ENCODE data around the gene SMARCC1. TPM values are rescaled to one million over a fixed set of nuclear protein-coding genes. Genes with fewer than 3 reads are reported as not detected.

Gene SMARCC1
- total RNA-seq, 1 donor from 2014 or later: 73.4 TPM

- H3K4me3 ChIP-seq (ENCODE audit: low read depth, low read length): no peak overlapping the region
- TF ChIP-seq, protein P1, sequence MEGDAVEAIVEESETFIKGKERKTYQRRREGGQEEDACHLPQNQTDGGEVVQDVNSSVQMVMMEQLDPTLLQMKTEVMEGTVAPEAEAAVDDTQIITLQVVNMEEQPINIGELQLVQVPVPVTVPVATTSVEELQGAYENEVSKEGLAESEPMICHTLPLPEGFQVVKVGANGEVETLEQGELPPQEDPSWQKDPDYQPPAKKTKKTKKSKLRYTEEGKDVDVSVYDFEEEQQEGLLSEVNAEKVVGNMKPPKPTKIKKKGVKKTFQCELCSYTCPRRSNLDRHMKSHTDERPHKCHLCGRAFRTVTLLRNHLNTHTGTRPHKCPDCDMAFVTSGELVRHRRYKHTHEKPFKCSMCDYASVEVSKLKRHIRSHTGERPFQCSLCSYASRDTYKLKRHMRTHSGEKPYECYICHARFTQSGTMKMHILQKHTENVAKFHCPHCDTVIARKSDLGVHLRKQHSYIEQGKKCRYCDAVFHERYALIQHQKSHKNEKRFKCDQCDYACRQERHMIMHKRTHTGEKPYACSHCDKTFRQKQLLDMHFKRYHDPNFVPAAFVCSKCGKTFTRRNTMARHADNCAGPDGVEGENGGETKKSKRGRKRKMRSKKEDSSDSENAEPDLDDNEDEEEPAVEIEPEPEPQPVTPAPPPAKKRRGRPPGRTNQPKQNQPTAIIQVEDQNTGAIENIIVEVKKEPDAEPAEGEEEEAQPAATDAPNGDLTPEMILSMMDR (conservative IDR thresholded peaks at IDR 0.05; ENCODE audit: low read depth, low read length): no peak
- DNase-seq (ENCODE audit: low read depth): no peak
Observed at GRCh38 chr3:47611576-47611975, 170.1 kb downstream of the SMARCC1 start.

DNA sequence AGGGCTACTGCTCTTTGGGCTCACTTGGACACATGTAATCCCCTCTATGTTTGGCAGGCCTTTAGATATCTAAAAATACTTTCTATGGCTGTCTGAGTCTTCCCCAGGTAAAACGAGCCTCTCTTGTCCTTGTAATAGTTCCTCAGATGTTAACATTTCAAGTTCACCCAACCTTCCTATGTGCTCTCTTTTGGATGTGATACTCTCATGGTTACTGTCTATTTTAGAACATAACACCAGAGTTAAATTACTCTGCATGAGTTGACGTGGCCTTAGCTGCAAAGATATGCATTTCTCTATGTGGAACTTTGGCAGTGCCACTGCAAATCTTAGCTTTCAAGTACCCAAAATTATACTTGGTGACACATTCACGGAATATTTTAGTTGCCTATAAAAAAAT lies 171.1 kb downstream of the SMARCC1 start:
- DNase-seq (ENCODE audit: low read depth): no peak
- TF ChIP-seq, protein P1 (conservative IDR thresholded peaks at IDR 0.05; ENCODE audit: low read depth, low read length): no peak

DNA sequence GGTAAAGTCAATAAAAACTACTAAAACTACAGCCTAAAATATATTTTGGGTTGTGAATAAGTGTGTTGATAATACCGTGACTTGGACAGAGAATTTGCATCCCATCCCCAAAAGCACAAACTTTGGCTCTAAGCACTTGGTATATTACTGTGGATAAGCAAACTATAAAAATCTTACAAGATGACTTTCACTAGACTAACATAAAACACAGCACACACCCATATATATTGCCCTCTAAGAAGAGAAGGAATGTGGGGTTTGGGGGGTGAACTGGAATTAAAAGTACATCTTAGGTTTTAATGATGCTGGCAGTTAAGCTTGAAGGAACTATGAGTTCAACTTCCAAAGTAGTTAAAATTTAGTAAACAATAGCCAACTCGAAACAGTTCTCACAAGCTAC lies 174.4 kb downstream of the SMARCC1 start:
- no peak overlapping the region for H3K4me3 ChIP-seq (ENCODE audit: low read depth, low read length)
- TF ChIP-seq, protein P1 (conservative IDR thresholded peaks at IDR 0.05; ENCODE audit: low read depth, low read length): no peak
- DNase-seq (ENCODE audit: low read depth): no peak

More for the DNA sequence above, 171.1 kb downstream of the SMARCC1 start:
- H3K4me3 ChIP-seq (ENCODE audit: low read depth, low read length): no peak overlapping the region

DNA sequence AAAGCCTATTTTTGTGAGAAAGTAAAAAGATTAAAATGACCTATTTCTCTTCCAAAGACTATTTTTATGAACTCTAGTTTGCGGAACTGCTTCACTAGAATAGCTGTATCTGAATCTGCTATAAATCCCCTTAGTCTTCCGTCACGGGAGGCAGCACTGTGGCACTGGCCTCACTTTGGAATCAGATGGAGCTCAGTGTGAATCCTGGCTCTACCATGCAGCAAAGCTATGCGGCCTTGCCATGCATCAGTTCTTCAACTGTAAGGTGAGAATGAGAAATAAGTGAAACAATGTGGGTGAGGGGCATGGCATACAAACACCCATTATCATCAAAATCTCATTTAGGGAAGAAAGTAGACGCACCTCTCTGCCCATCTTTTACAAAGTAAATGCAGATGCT lies 175.5 kb downstream of the SMARCC1 start:
- TF ChIP-seq, protein P1 (conservative IDR thresholded peaks at IDR 0.05; ENCODE audit: low read depth, low read length): no peak
- DNase-seq (ENCODE audit: low read depth): no peak
- no peak overlapping the region for H3K4me3 ChIP-seq (ENCODE audit: low read depth, low read length)

GRCh38 chr3:47605652-47606051 lies 176.0 kb downstream of the SMARCC1 start:
- DNase-seq (ENCODE audit: low read depth): no peak

GRCh38 chr3:47604145-47604544 lies 177.5 kb downstream of the SMARCC1 start:
- H3K4me3 ChIP-seq (ENCODE audit: low read depth, low read length): no peak overlapping the region
- DNase-seq (ENCODE audit: low read depth): no peak
- TF ChIP-seq, protein P1 (conservative IDR thresholded peaks at IDR 0.05; ENCODE audit: low read depth, low read length): no peak

More at GRCh38 chr3:47605652-47606051, 176.0 kb downstream of the SMARCC1 start:
- H3K4me3 ChIP-seq (ENCODE audit: low read depth, low read length): no peak overlapping the region
- TF ChIP-seq, protein P1 (conservative IDR thresholded peaks at IDR 0.05; ENCODE audit: low read depth, low read length): no peak

DNA sequence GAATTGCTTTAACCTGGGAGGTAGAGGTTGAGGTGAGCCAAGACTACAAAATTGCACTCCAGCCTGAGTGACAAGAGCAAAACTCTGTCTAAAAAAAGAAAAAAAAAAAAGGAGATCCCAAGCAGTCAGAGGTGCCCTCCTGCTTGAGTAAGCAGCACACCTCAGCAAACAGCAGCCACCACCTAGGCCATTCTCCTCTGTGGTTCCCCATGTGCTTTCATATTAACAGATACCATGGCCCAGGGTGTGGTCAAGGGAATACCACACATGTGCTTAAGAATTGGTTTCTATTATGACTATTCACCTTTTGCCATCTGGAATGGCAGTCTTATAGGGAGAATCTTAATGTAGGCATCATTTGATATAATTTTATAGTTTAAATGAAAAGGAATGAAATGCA lies 178.4 kb downstream of the SMARCC1 start:
- TF ChIP-seq, protein P1 (conservative IDR thresholded peaks at IDR 0.05; ENCODE audit: low read depth, low read length): no peak
- H3K4me3 ChIP-seq (ENCODE audit: low read depth, low read length): no peak overlapping the region
- no peak for DNase-seq (ENCODE audit: low read depth)
